Neuronal stem cell (in vitro differentiated cells): Measurements from ENCODE around the gene PAQR5.

Source experiments
- DNase-seq: peaks from one replicate; pipeline ENCODE4 v3.0.0-alpha.2; 2013; ENCODE audit warnings: low spot score
- H2AFZ ChIP-seq: one replicate; pipeline ENCODE4 v1.6.1; 2013; ENCODE audit warnings: mild to moderate bottlenecking, low read length, inconsistent platforms
- H2AK5ac ChIP-seq: 2 replicates; pipeline ENCODE4 v1.6.1; 2013; ENCODE audit warnings: low read depth, mild to moderate bottlenecking, inconsistent platforms, low read length, moderate library complexity, mixed read lengths
- H2BK120ac ChIP-seq: 2 replicates; pipeline ENCODE4 v1.6.1; 2013; ENCODE audit warnings: low read depth, mild to moderate bottlenecking, inconsistent platforms, low read length, moderate library complexity, mixed read lengths
- H2BK12ac ChIP-seq: one replicate; pipeline ENCODE4 v1.6.1; 2013; ENCODE audit warnings: low read length, inconsistent platforms
- H2BK15ac ChIP-seq: 2 replicates; pipeline ENCODE4 v1.6.1; 2013; ENCODE audit warnings: mild to moderate bottlenecking, low read length, inconsistent platforms, mixed read lengths
- H2BK5ac ChIP-seq: one replicate; pipeline ENCODE4 v1.6.1; 2013; ENCODE audit warnings: inconsistent platforms, mild to moderate bottlenecking, low read length, moderate library complexity
- H3K14ac ChIP-seq: one replicate; pipeline ENCODE4 v1.6.1; 2013; ENCODE audit warnings: low read length, inconsistent platforms
- H3K18ac ChIP-seq: 2 replicates; pipeline ENCODE4 v1.6.1; 2013; ENCODE audit warnings: low read length, inconsistent platforms
- H3K23ac ChIP-seq: 2 replicates; pipeline ENCODE4 v1.6.1; 2013; ENCODE audit warnings: low read depth, mild to moderate bottlenecking, mixed read lengths, low read length, inconsistent platforms; ENCODE audit not compliant: poor library complexity
- H3K27ac ChIP-seq: replicated peaks from 3 replicates; pipeline ENCODE4 v1.5.1; 2013; ENCODE audit warnings: low read length, inconsistent platforms
- H3K27me3 ChIP-seq, 3 experiments: 2 replicates each; pipeline ENCODE4 v1.6.1; 2013; ENCODE audit warnings: low read length in 3 of 3, mild to moderate bottlenecking in 2 of 3, inconsistent platforms in 1 of 3, low read depth in 1 of 3, mixed read lengths in 1 of 3, moderate library complexity in 1 of 3; ENCODE audit not compliant: control insufficient read depth in 3 of 3, insufficient read depth in 3 of 3
- H3K36me3 ChIP-seq, 2 donors: replicated peaks in 1 of 2; 2 replicates each; pipeline ENCODE4 v1.6.1; 2013; ENCODE audit warnings: low read length in 2 of 2; ENCODE audit not compliant: control insufficient read depth in 2 of 2, insufficient read depth in 2 of 2
- H3K4ac ChIP-seq: 2 replicates; pipeline ENCODE4 v1.6.1; 2013; ENCODE audit warnings: inconsistent platforms, mild to moderate bottlenecking, low read length, moderate library complexity
- H3K4me1 ChIP-seq, 2 donors: 1 replicate in 1 of 2; 2 replicates in 1 of 2; pipeline ENCODE4 v1.6.1; 2013; ENCODE audit warnings: low read length in 2 of 2, low read depth in 1 of 2; ENCODE audit not compliant: control insufficient read depth in 2 of 2, insufficient read depth in 1 of 2
- H3K4me2 ChIP-seq: one replicate; pipeline ENCODE4 v1.6.1; 2013; ENCODE audit warnings: mild to moderate bottlenecking, low read length, inconsistent platforms; ENCODE audit not compliant: insufficient read depth, poor library complexity, severe bottlenecking
- H3K4me3 ChIP-seq, 2 donors: 2 replicates each; pipeline ENCODE4 v1.5.1; 2013; ENCODE audit warnings: low read length in 2 of 2, mild to moderate bottlenecking in 2 of 2, inconsistent platforms in 1 of 2, moderate library complexity in 1 of 2
- H3K79me1 ChIP-seq: one replicate; pipeline ENCODE4 v1.6.1; 2013; ENCODE audit warnings: low read depth, mild to moderate bottlenecking, inconsistent platforms, low read length, moderate library complexity
- H3K9ac ChIP-seq: one replicate; pipeline ENCODE4 v1.6.1; 2013; ENCODE audit warnings: mild to moderate bottlenecking, low read depth, low read length, inconsistent platforms; ENCODE audit not compliant: poor library complexity
- H3K9me3 ChIP-seq, 2 donors: replicated peaks in 1 of 2; 2 replicates each; pipeline versions ENCODE3 to v1.6.1; 2013; ENCODE audit warnings: low read length in 2 of 2, mild to moderate bottlenecking in 2 of 2, inconsistent platforms in 1 of 2, low read depth in 1 of 2, mixed read lengths in 1 of 2, moderate library complexity in 1 of 2; ENCODE audit not compliant: control insufficient read depth in 2 of 2, insufficient read depth in 1 of 2
- H4K8ac ChIP-seq: one replicate; pipeline ENCODE4 v1.6.1; 2013; ENCODE audit warnings: low read depth, mild to moderate bottlenecking, inconsistent platforms, low read length, moderate library complexity
- H4K91ac ChIP-seq: one replicate; pipeline ENCODE4 v1.6.1; 2013; ENCODE audit warnings: low read length, low read depth, mild to moderate bottlenecking, inconsistent platforms; ENCODE audit not compliant: poor library complexity
- WGBS, 2 donors: extraction: QIAGEN DNeasy Blood & Tissue Kit; methylation state at CpG; one replicate each; pipeline ENCODE4 v1.1.7; 2013; ENCODE audit warnings: missing lambda C conversion rate in 2 of 2, mixed read lengths in 1 of 2; ENCODE audit not compliant: insufficient read length in 2 of 2, insufficient replicate concordance in 1 of 2; ENCODE audit errors: extremely low coverage in 2 of 2; 5-methylcytosine and 5-hydroxymethylcytosine counted together

Gene PAQR5

DNA sequence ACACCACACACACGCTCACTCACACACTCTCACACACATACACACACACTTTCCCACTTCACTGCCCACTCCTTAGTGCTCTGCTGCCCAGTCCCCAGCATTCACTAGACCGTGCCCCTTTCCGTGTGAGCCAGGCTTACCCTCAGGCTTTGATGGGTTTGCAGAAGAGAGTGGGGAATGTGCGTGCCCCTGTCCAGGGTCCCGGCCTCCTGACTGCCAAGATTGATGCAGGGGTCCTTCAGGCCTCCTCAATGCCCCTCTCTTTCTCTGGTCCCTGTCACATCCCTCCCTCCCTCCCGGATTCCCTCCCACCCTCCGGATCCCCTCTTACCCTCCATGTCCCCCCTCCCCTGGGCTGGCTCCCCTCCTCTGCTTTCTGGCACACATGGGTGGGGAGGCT lies 87.6 kb downstream of the PAQR5 start:
- Histone ChIP-seq H2BK5ac (no peak overlapping the region), H3K18ac (no peak overlapping the region), H2BK15ac (no peak overlapping the region), H3K27ac (no peak overlapping the region), H3K4me1 (peaks cover 0 to 3% of the 10 kb centered on the region in 2 donors), H4K91ac (no peak overlapping the region), H2BK120ac (no peak overlapping the region), H2AK5ac (no peak overlapping the region), H2AFZ (no peak overlapping the region), H3K23ac (no peak overlapping the region), H3K4me2 (no peak overlapping the region), H3K4me3 (peak overlapping the region in 1 of 2 donors; percentile 22), H3K14ac (peak overlapping the region; percentile 11), H2BK12ac (no peak overlapping the region), H3K4ac (no peak overlapping the region), H3K27me3 (peaks cover 0 to 24% (median 0%) of the 10 kb centered on the region in 3 experiments), H3K9ac (no peak overlapping the region), H3K79me1 (peaks cover 3% of the 10 kb centered on the region), H4K8ac (no peak overlapping the region), H3K9me3 (no peaks in the 10 kb centered on the region), H3K36me3 (no peaks in the 10 kb centered on the region)
- WGBS, 2 donors, result 100% methylated on average over 1 of the region's 7 CpGs; no CpG with 5 or more reads in 1 of the 2 donors
- no peak for DNase-seq

GRCh38 chr15:69388260-69388705 lies 89.6 kb downstream of the PAQR5 start:
- H3K27me3 ChIP-seq, result peaks cover 0 to 26% (median 0%) of the 10 kb centered on the region in 3 experiments
- no CpG with 5 or more reads among the region's 6 CpGs for WGBS, 2 donors
- no peak overlapping the region for H3K27ac ChIP-seq
- H2BK12ac ChIP-seq, result no peak overlapping the region
- no peak overlapping the region for H3K4ac ChIP-seq
- H3K9me3 ChIP-seq, result no peaks in the 10 kb centered on the region
- no peaks in the 10 kb centered on the region for H3K36me3 ChIP-seq
- no peak overlapping the region for H2BK15ac ChIP-seq
- peaks cover 3% of the 10 kb centered on the region for H3K79me1 ChIP-seq
- H3K18ac ChIP-seq, result no peak overlapping the region
- H3K23ac ChIP-seq, result no peak overlapping the region
- H2BK5ac ChIP-seq, result no peak overlapping the region
- no peak overlapping the region for H3K14ac ChIP-seq
- H2BK120ac ChIP-seq, result no peak overlapping the region
- H3K9ac ChIP-seq, result no peak overlapping the region
- no peak overlapping the region for H4K8ac ChIP-seq
- no peak overlapping the region for H2AFZ ChIP-seq
- peaks cover 0 to 3% of the 10 kb centered on the region in 2 donors for H3K4me1 ChIP-seq
- H3K4me3 ChIP-seq, result no peak overlapping the region
- no peak overlapping the region for H3K4me2 ChIP-seq
- H2AK5ac ChIP-seq, result no peak overlapping the region
- no peak overlapping the region for H4K91ac ChIP-seq
- DNase-seq, result no peak

GRCh38 chr15:69389426-69389825 lies 90.7 kb downstream of the PAQR5 start:
- WGBS, 2 donors, result no CpG with 5 or more reads among the region's 7 CpGs
- H3K4ac ChIP-seq, result no peak overlapping the region
- H3K79me1 ChIP-seq, result peaks cover 3% of the 10 kb centered on the region
- peak overlapping the region in 1 of 2 donors; percentile 0 for H3K4me3 ChIP-seq
- H4K8ac ChIP-seq, result no peak overlapping the region
- H2BK15ac ChIP-seq, result no peak overlapping the region
- no peak overlapping the region for H2AK5ac ChIP-seq
- DNase-seq, result no peak
- no peaks in the 10 kb centered on the region for H3K9me3 ChIP-seq
- no peak overlapping the region for H3K27ac ChIP-seq
- no peak overlapping the region for H2BK120ac ChIP-seq
- H3K9ac ChIP-seq, result no peak overlapping the region
- no peaks in the 10 kb centered on the region for H3K36me3 ChIP-seq
- no peak overlapping the region for H2AFZ ChIP-seq
- H4K91ac ChIP-seq, result no peak overlapping the region
- no peak overlapping the region for H3K23ac ChIP-seq
- H3K14ac ChIP-seq, result no peak overlapping the region
- H2BK5ac ChIP-seq, result no peak overlapping the region
- H3K4me1 ChIP-seq, result peaks cover 4 to 9% of the 10 kb centered on the region in 2 donors
- no peak overlapping the region for H3K18ac ChIP-seq
- H3K27me3 ChIP-seq, result peaks cover 0 to 31% (median 0%) of the 10 kb centered on the region in 3 experiments
- H2BK12ac ChIP-seq, result no peak overlapping the region
- no peak overlapping the region for H3K4me2 ChIP-seq

- Histone ChIP-seq H3K79me1 (peaks cover 3% of the 10 kb centered on the region), H2BK120ac (no peak overlapping the region), H2AFZ (no peak overlapping the region), H3K27ac (no peak overlapping the region), H3K18ac (no peak overlapping the region), H3K23ac (no peak overlapping the region), H2AK5ac (no peak overlapping the region), H3K4ac (no peak overlapping the region), H4K91ac (no peak overlapping the region), H3K9me3 (no peaks in the 10 kb centered on the region), H2BK12ac (no peak overlapping the region), H3K9ac (no peak overlapping the region), H2BK5ac (no peak overlapping the region), H3K14ac (no peak overlapping the region), H3K27me3 (peaks cover 0 to 37% (median 0%) of the 10 kb centered on the region in 3 experiments), H3K4me3 (no peak overlapping the region), H3K36me3 (no peaks in the 10 kb centered on the region), H3K4me1 (peaks cover 4 to 13% of the 10 kb centered on the region in 2 donors), H4K8ac (no peak overlapping the region), H2BK15ac (no peak overlapping the region), H3K4me2 (no peak overlapping the region)
- no CpG with 5 or more reads among the region's 2 CpGs for WGBS, 2 donors
- no peak for DNase-seq
These were observed 91.9 kb downstream of the PAQR5 start for GRCh38 chr15:69390575-69390974.
